GM10248 (cell line): ENCODE results near the gene SH3PXD2A.

ENCODE experiments used
- CTCF ChIA-PET: fragments of 300-600 bp; sonication (Branson Sonifier 250); formaldehyde crosslinking; extraction: SDS; loops from one replicate; lab custom pipeline; 2021; ENCODE audit warnings: antibody characterized with exemption; lab: Yijun Ruan, JAX
- POLR2A ChIA-PET: fragments of 350-650 bp; sonication (Branson Sonifier 250); formaldehyde crosslinking; extraction: SDS; loops from one replicate; lab custom pipeline; 2020; ENCODE audit warnings: antibody characterized with exemption; lab: Yijun Ruan, JAX
- DNase-seq: peaks from one replicate; pipeline ENCODE4 v3.0.0; 2012; ENCODE audit errors: extremely low spot score
- TF ChIP-seq, protein P1 (sequence below): IDR thresholded peaks from 2 replicates; pipeline ENCODE4 v1.5.1; 2012; ENCODE audit warnings: mild to moderate bottlenecking, low read depth; ENCODE audit errors: extremely low read depth, missing control alignments, control extremely low read depth

The SH3PXD2A gene

DNA sequence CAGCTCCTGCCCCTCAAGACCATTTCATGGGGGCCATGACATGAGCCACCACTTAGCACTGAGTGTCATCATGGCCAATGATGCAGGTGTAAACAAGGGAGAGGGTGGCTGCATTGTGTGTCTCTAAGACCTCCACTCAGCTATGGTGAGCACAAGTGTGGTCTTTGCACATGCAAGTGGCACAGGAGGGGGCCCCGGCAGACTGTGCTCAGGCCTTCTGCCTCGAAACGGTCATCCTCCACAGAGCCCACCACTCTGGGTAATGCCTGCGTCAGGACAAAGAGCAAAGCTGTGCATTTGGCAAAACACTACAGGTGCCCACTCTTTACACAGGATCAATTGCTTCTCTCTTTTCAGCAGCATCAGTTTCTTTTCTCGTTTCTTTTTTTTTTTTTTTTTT, 125.5 kb downstream of the SH3PXD2A start:
- TF ChIP-seq, protein P1, sequence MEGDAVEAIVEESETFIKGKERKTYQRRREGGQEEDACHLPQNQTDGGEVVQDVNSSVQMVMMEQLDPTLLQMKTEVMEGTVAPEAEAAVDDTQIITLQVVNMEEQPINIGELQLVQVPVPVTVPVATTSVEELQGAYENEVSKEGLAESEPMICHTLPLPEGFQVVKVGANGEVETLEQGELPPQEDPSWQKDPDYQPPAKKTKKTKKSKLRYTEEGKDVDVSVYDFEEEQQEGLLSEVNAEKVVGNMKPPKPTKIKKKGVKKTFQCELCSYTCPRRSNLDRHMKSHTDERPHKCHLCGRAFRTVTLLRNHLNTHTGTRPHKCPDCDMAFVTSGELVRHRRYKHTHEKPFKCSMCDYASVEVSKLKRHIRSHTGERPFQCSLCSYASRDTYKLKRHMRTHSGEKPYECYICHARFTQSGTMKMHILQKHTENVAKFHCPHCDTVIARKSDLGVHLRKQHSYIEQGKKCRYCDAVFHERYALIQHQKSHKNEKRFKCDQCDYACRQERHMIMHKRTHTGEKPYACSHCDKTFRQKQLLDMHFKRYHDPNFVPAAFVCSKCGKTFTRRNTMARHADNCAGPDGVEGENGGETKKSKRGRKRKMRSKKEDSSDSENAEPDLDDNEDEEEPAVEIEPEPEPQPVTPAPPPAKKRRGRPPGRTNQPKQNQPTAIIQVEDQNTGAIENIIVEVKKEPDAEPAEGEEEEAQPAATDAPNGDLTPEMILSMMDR: no peak
- POLR2A ChIA-PET: no interaction called here
- CTCF ChIA-PET: interaction anchor here (2.2 to 2.7 kb wide), 3 partner anchors 17 to 118 kb away, joined by 8 to 10 read pairs (median 9); no protein-coding TSS in a partner anchor
- DNase-seq: no peak

DNA sequence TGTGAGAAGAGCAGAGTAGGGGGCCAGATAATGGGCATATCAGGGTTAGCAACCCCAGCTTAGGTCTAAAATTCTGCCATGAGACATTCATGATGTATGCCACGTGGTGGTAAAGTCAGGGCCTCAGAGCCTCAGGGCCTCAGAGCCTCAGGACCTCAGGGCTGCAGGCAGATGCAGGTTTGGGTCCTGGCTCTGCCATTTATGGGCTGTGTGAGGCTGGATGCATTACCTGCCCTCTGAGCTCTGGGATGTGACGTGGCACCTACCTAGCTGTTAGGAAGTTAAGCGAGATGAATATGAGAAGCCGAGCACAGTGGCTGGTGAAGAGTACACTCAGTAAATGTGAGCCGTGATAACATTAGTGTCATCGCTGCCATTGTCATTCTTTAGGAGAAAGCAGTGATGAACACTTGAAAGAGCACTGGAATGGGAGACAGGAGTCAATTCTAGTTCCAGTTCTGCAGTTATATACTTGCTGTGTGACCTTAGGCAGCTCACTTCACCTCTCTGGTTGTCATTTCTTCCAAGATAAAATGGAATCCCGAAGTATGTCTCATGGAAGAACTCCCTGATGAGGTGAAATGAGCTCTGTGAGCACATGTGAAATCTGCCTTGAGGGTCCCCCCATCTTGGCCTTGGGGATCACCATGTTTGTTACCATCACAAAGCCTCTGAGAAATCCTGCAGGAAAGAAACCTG, 127.2 kb downstream of the SH3PXD2A start:
- DNase-seq: no peak
- TF ChIP-seq, protein P1: no peak
- ChIA-PET CTCF (interaction anchor here (1.0 to 8.7 kb wide), 3 partner anchors 9 to 120 kb away, joined by 3 to 52 read pairs (median 8); no protein-coding TSS in a partner anchor), POLR2A (no interaction called here)

DNA sequence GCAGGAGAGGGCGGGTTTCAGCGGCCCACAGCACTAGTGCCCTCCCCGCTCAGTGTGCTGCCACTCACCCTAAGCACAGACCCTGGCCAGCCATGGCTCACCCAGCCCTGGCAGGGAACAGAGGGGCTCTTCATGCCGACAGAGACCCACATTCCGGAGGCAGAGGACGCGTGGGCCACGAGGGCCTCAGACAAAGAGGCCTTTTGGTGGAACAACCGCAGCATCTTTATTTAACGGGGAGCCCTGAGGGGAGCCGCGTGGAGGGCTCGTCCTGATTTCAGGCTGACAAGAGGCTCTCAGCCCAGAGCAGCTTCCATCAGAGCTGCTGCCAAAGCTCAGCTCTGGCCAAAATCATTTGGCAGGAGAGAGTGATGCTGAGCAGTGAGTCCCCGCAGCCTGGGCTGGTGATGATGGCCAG, 127.8 kb downstream of the SH3PXD2A start:
- CTCF ChIA-PET: interaction anchor here (1.0 to 8.7 kb wide), 2 partner anchors 10 to 15 kb away, joined by 3 to 52 read pairs; no protein-coding TSS in a partner anchor
- TF ChIP-seq, protein P1: no peak

DNA sequence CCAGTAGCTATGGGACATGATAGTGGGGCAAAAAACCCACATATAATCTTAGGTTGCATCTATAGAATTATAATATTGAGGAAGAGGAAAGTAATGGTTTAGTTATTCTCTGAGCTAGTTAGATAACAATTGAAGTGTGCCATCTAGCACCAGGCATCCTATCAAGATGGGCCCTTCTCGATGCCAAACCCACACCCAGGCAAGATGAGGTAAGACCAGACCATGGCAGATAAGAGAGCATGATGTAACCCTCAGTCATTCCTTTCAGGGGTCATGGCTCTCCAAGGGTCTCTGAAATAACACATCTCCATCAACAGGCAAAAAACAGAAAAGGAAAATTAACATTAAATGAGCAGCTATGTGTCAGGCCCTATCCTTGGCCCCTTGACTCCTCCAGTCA, 128.7 kb downstream of the SH3PXD2A start:
- no peak for DNase-seq
- POLR2A ChIA-PET: no interaction called here
- TF ChIP-seq, protein P1: no peak
- CTCF ChIA-PET: interaction anchor here (0.7 to 8.7 kb wide), 4 partner anchors 14 to 96 kb away, joined by 3 to 52 read pairs (median 3); no protein-coding TSS in a partner anchor

More for the DNA sequence above, 127.8 kb downstream of the SH3PXD2A start:
- POLR2A ChIA-PET: no interaction called here
- DNase-seq: no peak

DNA sequence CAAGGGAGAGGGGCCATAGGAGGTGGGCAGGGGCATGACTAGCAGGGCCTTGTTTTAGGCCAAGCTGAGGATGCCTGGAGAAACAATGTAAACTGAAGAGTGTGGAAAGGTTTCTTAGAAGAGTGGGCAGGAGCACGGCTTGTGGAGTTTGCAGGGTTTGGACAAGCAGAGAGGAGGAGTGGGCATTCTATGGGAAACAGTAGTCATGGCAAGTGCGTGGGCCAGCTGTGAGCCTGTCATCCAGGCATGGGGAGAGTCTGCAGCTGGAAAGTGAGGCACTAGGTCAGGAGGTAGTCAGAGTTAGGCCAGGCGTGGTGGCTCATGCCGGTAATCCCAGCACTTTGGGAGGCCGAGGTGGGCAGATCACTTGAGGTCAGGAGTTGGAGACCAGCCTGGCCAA, 130.1 kb downstream of the SH3PXD2A start:
- no peak for DNase-seq
- TF ChIP-seq, protein P1: no peak
- CTCF ChIA-PET: interaction anchor here (1.4 to 8.7 kb wide), 2 partner anchors 12 to 47 kb away, joined by 3 to 52 read pairs; no protein-coding TSS in a partner anchor
- POLR2A ChIA-PET: no interaction called here

DNA sequence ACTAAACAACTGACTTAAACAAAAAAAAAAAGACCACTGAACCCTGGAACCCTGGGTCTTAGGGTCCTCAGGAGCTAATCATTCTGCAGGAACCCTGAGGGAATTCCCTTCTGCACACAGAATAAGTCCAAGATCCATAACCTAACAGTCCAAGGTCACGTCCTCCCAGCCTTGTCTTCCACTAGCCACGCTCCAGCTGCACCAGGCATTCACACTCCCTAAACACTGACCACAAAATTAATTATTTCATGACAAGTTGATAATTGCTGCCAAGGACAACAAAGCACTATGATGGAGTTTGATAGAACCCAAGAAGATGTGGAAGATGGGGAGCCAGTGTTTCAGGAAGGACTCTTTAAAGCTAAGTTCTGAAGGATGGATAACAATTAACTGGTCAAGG, 130.6 kb downstream of the SH3PXD2A start:
- ChIA-PET CTCF (interaction anchor here (8.7 kb wide), 1 partner anchor 12 kb away, joined by 52 read pairs; no protein-coding TSS in a partner anchor), POLR2A (no interaction called here)
- no peak for DNase-seq
- TF ChIP-seq, protein P1: no peak
